ENCODE results near the gene CADM4. TPM values are rescaled to one million over a fixed set of nuclear protein-coding genes. Genes with fewer than 3 reads are reported as not detected.

CADM4 gene
- total and polyA plus RNA-seq, 2 of the 8 experiments (the other 6 are each of a cell fraction or from before 2014, with no cell fraction given) = 13.5 to 25.0 TPM

DNA sequence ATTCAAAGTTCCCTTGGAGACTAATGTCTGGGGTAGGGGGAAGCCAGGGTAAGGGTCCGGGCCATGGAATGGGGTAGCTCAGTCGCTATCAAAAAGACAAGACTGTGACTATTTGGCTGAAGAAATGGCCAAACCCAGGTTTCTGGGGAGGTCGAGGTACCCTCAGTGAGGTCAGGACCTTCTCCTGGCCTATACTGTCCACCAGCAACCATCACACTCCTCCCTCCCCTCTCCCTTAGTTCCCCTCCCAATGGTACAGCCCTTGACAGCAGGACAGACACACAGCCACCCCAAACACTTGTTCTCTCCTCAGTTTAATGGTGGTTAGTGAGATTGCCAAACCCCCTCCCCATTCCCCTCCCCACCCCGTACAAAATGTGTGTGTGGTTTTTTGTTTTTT is 17.6 kb downstream of the CADM4 start:
- DNase-seq (ENCODE audit: low read depth in 1 of 2, low spot score in 2 of 2) (no peak), FAIRE-seq (no peak)
- POLR2A ChIA-PET (ENCODE audit: partially characterized antibody) = interaction anchor here (0.7 to 1.7 kb wide), 5 partner anchors 12 to 43 kb away, joined by 3 to 7 read pairs (median 3); partner anchors contain the start of gene CADM4
- H2BK12ac ChIP-seq (ENCODE audit: low read depth, low read length) = no peak overlapping the region
- H4K91ac ChIP-seq (replicated peaks; ENCODE audit: insufficient read length, low read length) = no peak overlapping the region
- H3K4me1 ChIP-seq (replicated peaks in 1 of 4; ENCODE audit: control insufficient read depth in 3 of 4, insufficient read depth in 4 of 4, low read length in 3 of 4) = peaks cover 6 to 16% (median 11%) of the 10 kb centered on the region in 4 experiments
- H2BK20ac ChIP-seq (ENCODE audit: low read length) = no peak overlapping the region
- H3K4me2 ChIP-seq (ENCODE audit: insufficient read depth in 1 of 2, low read depth in 2 of 2, low read length in 2 of 2) = no peak overlapping the region
- CTCF ChIA-PET (ENCODE audit: partially characterized antibody) = interaction anchor here (0.7 to 1.1 kb wide), 3 partner anchors 20 to 152 kb away, joined by 3 to 4 read pairs (median 3); partner anchors contain the start of genes IRGQ and ZNF576
- no peak overlapping the region for H2BK15ac ChIP-seq (ENCODE audit: low read length)
- H3K4ac ChIP-seq (replicated peaks; ENCODE audit: insufficient read length, low read depth, low read length) = no peak overlapping the region
- H3K14ac ChIP-seq (ENCODE audit: insufficient read length) = no peak overlapping the region
- H3K36me3 ChIP-seq (ENCODE audit: control insufficient read depth in 2 of 4, insufficient read depth in 4 of 4, low read length in 3 of 4) = no peaks in the 10 kb centered on the region; a peak in 2 of 8 replicates
- H4K8ac ChIP-seq (ENCODE audit: extremely low read depth, insufficient read depth, low read length) = no peak overlapping the region
- H3K27ac ChIP-seq (ENCODE audit: low read depth, low read length) = no peak overlapping the region
- no peak overlapping the region for H2BK120ac ChIP-seq (replicated peaks; ENCODE audit: low read depth, low read length)
- H3K9ac ChIP-seq (replicated peaks in 1 of 4; ENCODE audit: extremely low read depth in 1 of 4, low read depth in 3 of 4, low read length in 3 of 4) = no peak overlapping the region
- H3K23ac ChIP-seq (ENCODE audit: insufficient read length) = no peak overlapping the region
- no peak overlapping the region for H3K4me3 ChIP-seq (ENCODE audit: extremely low read depth in 1 of 4, insufficient read depth in 2 of 4, low read depth in 3 of 4, low read length in 4 of 4)
- H3K56ac ChIP-seq (replicated peaks; ENCODE audit: insufficient read length, low read depth, low read length) = no peak overlapping the region
- no peak overlapping the region for H2AFZ ChIP-seq (ENCODE audit: low read length)
- H3K79me2 ChIP-seq (ENCODE audit: control insufficient read depth in 1 of 2, insufficient read depth in 2 of 2, low read length in 2 of 2) = peaks cover 0 to 2% of the 10 kb centered on the region in 2 experiments; a peak in 2 of 4 replicates
- no peak overlapping the region for H2AK5ac ChIP-seq (ENCODE audit: low read depth, low read length)
- H3K18ac ChIP-seq (ENCODE audit: extremely low read depth, low read length) = no peak overlapping the region
- 68% methylated on average over 4 of the region's 4 CpGs; no CpG with 5 or more reads in 1 of the 2 experiments for WGBS, 2 experiments (ENCODE audit: extremely low coverage in 1 of 2, insufficient coverage in 1 of 2, insufficient read length in 1 of 2, insufficient replicate concordance in 2 of 2, low coverage in 1 of 2, low lambda C conversion rate in 2 of 2, missing lambda C conversion rate in 1 of 2)
- H3K27me3 ChIP-seq (replicated peaks in 1 of 4; ENCODE audit: control insufficient read depth in 3 of 4, extremely low read depth in 1 of 4, insufficient read depth in 3 of 4, low read length in 3 of 4) = no peaks in the 10 kb centered on the region
- H3K79me1 ChIP-seq (ENCODE audit: low read depth, low read length) = no peaks in the 10 kb centered on the region; the same call in 1 of the 2 replicates
- peaks cover 10% of the 10 kb centered on the region for H3K23me2 ChIP-seq (ENCODE audit: low read depth, low read length)
- H4K20me1 ChIP-seq (replicated peaks in 1 of 2; ENCODE audit: control insufficient read depth in 1 of 2, insufficient read depth in 2 of 2, low read length in 2 of 2) = peaks cover 1 to 3% of the 10 kb centered on the region in 2 experiments
- H4K5ac ChIP-seq (ENCODE audit: insufficient read length, low read depth, low read length) = no peak overlapping the region
- H2BK5ac ChIP-seq (ENCODE audit: low read depth, low read length) = no peak overlapping the region
- H3K9me3 ChIP-seq (ENCODE audit: insufficient read depth in 2 of 2, low read depth in 1 of 2, low read length in 1 of 2) = no peaks in the 10 kb centered on the region
- TF ChIP-seq HDAC6 (IDR thresholded peaks at IDR 0.05; ENCODE audit: low read depth, low read length) (no peak), EP300 (IDR thresholded peaks at IDR 0.05; ENCODE audit: borderline replicate concordance in 1 of 2, low read depth in 2 of 2, low read length in 2 of 2) (no peak), TEAD4 (IDR thresholded peaks at IDR 0.05; ENCODE audit: low read depth, low read length) (no peak), KDM5A (IDR thresholded peaks at IDR 0.05; ENCODE audit: low read length) (no peak), RNF2 (IDR thresholded peaks at IDR 0.05; ENCODE audit: borderline replicate concordance, low read depth, low read length, missing control alignments, poor library complexity, severe bottlenecking) (no peak), GABPA (IDR thresholded peaks at IDR 0.05; ENCODE audit: borderline replicate concordance, insufficient read depth, low read length) (no peak), SIX5 (IDR thresholded peaks at IDR 0.05; ENCODE audit: low read depth, low read length) (no peak), PHF8 (conservative IDR thresholded peaks at IDR 0.05; ENCODE audit: low read depth, low read length) (no peak)
- TF ChIP-seq, protein P1, sequence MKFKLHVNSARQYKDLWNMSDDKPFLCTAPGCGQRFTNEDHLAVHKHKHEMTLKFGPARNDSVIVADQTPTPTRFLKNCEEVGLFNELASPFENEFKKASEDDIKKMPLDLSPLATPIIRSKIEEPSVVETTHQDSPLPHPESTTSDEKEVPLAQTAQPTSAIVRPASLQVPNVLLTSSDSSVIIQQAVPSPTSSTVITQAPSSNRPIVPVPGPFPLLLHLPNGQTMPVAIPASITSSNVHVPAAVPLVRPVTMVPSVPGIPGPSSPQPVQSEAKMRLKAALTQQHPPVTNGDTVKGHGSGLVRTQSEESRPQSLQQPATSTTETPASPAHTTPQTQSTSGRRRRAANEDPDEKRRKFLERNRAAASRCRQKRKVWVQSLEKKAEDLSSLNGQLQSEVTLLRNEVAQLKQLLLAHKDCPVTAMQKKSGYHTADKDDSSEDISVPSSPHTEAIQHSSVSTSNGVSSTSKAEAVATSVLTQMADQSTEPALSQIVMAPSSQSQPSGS (IDR thresholded peaks at IDR 0.05; ENCODE audit: low read length) = no peak
- TF ChIP-seq, protein P2, sequence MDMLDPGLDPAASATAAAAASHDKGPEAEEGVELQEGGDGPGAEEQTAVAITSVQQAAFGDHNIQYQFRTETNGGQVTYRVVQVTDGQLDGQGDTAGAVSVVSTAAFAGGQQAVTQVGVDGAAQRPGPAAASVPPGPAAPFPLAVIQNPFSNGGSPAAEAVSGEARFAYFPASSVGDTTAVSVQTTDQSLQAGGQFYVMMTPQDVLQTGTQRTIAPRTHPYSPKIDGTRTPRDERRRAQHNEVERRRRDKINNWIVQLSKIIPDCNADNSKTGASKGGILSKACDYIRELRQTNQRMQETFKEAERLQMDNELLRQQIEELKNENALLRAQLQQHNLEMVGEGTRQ (IDR thresholded peaks at IDR 0.05; ENCODE audit: low read length) = no peak
